Activated CD4-positive, alpha-beta T cell treated with anti-CD3 and anti-CD28 coated beads for 24 hours (primary cell): ENCODE measurements around the gene CNTNAP5.

Experiments
- DNase-seq, 2 donors: peaks; one replicate each; pipeline ENCODE4 v3.0.0-alpha.2; 2020; ENCODE audit warnings: low read depth in 2 of 2

The CNTNAP5 gene

GRCh38 chr2:124547700-124548099 is 522.6 kb downstream of the CNTNAP5 start:
- no peak for DNase-seq

- DNase-seq, result no peak
These were observed 533.3 kb downstream of the CNTNAP5 start for GRCh38 chr2:124558277-124558905.

- DNase-seq, result no peak
These were observed 534.1 kb downstream of the CNTNAP5 start for GRCh38 chr2:124559236-124559635.

- no peak for DNase-seq
These were observed 535.6 kb downstream of the CNTNAP5 start for GRCh38 chr2:124560592-124561112.

DNA sequence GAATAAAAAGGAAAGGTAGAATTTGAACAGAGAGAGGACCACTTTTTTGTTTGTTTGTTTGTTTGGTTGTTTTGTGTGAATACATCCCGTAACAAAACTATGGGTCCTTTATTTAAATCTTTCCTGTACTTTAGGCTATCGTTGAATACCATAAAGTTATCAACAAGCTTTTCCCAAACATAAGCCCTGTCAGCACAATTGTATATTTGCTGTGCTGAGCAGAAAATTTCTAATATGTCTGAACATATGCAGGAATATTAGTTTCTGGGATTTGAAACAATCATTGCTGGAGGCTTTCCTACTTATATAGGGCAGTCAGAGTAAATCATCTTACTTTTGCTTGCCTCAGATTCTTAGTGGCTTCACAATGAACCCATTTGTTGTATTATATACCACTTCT is 536.4 kb downstream of the CNTNAP5 start:
- DNase-seq, result no peak

GRCh38 chr2:124563426-124563825 is 538.3 kb downstream of the CNTNAP5 start:
- no peak for DNase-seq

GRCh38 chr2:124566518-124566970 is 541.5 kb downstream of the CNTNAP5 start:
- no peak for DNase-seq

- DNase-seq, result no peak
These were observed 545.8 kb downstream of the CNTNAP5 start for GRCh38 chr2:124570872-124571271.

DNA sequence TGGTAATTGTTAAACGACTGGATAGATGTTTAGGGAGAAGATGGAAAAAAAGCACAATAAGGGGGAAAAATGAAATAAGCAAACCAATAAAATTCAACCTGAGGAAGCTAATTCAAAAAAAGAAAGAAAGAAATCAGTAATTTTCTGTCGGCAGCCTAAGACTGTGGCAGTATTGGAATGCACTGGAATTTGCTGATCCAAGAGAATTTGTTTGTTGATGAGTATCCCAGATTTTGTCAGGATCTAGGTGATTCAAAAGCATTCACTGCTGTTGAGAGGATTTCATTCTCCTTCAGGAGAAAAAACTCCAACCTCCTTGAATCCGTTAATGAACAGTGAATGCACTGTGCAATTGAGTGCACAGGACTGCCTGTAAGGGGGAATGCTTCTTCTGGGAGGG is 546.7 kb downstream of the CNTNAP5 start:
- no peak for DNase-seq

- no peak for DNase-seq
These were observed 548.0 kb downstream of the CNTNAP5 start for GRCh38 chr2:124572934-124573634.

DNA sequence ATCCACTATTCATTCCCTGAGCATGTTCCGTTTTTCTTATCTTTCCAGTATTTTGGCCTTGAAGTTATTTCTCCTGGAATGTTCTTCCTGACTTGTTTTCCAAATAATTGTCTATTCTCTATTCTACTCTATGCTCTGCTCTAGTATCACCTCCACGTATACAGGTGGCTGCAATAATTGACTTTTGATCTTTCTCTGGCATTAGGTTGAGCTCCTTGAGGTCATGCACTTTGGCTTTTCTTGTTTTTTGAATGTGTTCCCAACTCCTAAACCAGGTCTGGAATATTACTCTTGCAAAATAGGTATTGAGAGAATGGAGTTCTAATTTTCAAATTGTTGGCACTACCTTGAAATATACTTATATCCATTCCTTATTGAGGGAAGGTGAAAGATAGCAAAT is 550.4 kb downstream of the CNTNAP5 start:
- no peak for DNase-seq

GRCh38 chr2:124580263-124580662 is 555.2 kb downstream of the CNTNAP5 start:
- no peak for DNase-seq

DNA sequence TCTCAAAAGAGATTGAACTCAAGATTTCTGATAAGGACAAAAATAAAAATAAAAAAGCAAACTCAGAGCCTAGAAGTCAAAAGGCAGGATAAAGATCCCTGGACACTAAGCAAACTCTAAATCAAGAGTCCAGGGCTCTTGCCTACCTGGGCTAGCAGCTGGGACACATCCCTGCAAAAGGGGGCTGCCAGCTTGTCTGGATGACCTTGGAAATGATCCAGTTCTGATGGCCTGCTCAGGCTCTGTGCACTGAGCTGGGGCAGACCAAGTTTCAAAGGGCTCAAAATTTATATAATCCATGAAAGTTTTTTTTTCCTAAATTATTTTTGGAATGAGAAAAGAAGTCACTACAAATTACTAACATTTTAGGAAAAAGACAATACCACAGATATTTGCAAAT is 557.3 kb downstream of the CNTNAP5 start:
- DNase-seq, result no peak

GRCh38 chr2:124584615-124585014 is 559.5 kb downstream of the CNTNAP5 start:
- no peak for DNase-seq

DNA sequence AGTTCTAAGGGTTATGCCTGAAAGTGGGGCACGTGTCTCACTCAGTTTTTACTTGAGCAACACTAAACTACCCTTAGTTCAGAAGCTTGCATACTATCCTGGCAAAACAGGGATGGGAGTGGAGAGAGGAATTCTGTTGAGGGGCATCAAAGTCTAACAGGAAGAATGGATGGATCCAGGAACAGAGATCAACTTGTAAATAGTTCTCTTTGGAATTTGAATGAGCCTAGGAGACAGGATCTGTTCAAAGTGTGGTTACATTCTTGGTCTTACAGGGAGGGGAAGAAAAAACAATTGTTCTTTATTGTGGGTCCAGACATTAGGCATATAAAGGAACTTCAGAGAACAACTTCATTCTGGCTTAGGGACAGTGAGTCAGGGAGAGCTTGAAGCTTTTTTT is 560.2 kb downstream of the CNTNAP5 start:
- no peak for DNase-seq

DNA sequence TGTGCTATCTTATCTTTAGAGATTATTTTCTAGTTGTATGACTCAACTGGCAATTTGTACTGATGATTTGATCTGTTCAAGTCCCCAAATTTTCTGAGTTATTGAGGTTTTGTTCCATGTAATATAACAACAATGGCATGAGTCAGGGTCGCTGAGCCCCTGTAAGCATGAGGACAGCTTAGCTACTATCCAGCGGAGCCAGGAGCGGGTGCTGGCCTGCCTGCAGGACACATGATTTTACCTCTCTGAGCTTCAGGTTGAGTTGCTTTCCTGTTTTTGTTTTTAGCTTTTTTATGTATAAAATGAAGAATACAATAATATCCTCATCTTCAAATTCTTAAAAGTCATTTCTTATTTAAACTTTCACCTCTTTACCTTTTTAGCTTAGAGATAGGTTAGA is 561.1 kb downstream of the CNTNAP5 start:
- DNase-seq, result no peak

GRCh38 chr2:124586835-124587234 is 561.7 kb downstream of the CNTNAP5 start:
- DNase-seq, result no peak

DNA sequence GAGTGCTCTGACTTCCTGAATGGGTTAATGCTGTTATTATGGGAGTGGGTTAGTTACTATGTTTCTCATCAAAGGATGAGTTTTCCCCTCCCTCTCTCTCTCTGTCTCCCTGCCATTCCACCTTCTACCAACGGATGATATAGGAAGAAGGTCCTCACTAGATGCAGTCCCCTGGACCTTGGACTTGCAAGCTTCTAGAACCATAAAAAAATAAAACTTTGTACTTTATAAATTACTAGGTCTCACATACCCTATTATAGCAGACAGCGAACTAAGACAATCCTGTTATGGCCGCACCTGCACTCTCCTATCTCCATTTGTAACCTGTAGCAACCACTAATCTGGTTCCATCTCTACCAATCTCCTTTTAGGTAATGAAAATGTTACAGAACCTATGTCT is 564.9 kb downstream of the CNTNAP5 start:
- DNase-seq, result no peak

GRCh38 chr2:124602759-124603158 is 577.7 kb downstream of the CNTNAP5 start:
- no peak for DNase-seq

DNA sequence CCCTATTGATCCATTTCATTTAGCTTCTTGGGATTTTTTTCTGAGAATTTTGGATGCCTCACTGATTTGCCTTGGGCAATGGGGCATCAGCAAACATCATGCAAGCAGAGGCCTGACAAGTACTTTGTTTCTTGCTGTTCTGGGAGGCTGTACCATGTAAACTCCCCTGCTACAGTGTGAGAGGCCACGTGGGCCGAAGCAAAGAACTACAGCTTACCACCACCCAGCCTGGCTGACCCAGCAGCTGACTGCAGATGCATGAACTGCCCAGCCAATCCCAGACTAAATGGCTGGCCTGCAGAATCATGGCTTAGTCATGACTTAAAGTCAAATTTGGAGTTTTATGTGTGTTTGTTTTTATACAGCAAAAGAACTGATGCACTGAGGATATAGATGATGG is 579.9 kb downstream of the CNTNAP5 start:
- DNase-seq, result no peak

DNA sequence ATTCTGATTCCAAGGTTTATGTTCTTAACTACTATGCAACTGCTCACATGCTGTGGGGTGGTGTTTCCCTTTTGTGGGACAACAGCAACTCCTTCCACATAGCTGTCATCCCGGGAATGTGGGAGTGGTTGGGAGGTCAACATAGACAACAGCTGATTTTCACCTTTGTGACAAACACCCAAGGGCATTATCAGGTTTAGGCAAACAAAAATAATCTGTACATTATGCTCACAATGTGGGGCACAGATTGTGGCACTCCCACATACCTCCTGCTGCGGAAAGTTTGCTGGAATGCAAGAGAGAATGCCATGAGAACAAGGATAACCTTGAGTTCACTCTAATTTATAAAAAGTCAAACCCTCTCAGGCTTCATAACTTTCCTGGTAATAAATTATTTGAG is 582.6 kb downstream of the CNTNAP5 start:
- DNase-seq, result no peak

DNA sequence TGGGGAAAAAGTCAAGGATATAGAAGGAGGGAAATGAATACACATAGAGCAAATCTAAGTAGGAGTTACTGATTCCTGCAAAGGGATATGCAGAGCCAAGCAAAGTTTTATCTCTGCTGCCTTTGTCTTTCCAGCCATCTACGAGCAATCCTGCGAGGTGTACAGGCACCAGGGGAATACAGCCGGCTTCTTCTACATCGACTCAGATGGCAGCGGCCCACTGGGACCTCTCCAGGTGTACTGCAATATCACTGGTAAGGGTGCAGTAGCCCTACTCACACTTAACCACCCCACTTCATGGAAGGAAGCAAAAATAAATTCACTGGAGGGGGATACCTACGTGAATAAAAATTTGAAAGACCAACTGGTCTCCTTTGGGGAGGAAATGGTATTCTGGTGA is 584.6 kb downstream of the CNTNAP5 start:
- no peak for DNase-seq

DNA sequence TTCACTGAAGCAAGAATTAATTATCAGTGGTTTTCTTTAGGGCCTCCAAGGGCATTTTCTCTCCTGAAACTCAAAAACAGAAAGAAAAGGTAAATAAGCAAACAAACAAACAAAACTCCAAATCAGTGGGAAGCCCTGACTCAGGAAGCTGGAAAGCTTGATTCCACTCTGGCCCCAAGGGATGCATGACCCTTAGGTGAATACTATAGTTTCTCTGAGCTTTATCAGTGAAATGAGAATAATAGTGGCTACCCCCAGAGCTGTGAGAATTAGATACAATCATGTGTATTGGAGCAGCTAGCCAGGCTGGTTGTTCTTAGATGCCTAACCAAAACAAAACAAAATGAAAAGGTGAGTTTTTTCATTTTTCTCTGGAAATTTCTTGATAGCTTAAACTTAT is 585.1 kb downstream of the CNTNAP5 start:
- no peak for DNase-seq
